Kidney (tissue), 14 donors: ENCODE measurements around the gene LHFPL6. TPM values are rescaled to one million over a fixed set of nuclear protein-coding genes. Genes with fewer than 3 reads are reported as not detected.
A peak's percentile ranks its signal among the peaks of the same experiment; 100 is the strongest.

Experiments used
- DNase-seq, 5 donors: peaks; one replicate each; pipeline ENCODE4 v3.0.0-alpha.2; 2013 to 2020
- FAIRE-seq: peaks from 2 replicates; lab custom pipeline; 2012; peaks lifted over from hg19 to GRCh38; lab: Jason Lieb, UNC
- H3K27ac ChIP-seq, 2 donors: one replicate each; pipeline ENCODE4 v1.7.0; 2013; ENCODE audit warnings: low read depth in 2 of 2, low read length in 2 of 2, inconsistent platforms in 1 of 2
- H3K27me3 ChIP-seq: one replicate; pipeline ENCODE4 v1.7.1; 2013; ENCODE audit warnings: low read length, inconsistent platforms; ENCODE audit not compliant: control insufficient read depth, insufficient read depth
- H3K36me3 ChIP-seq, 3 donors: one replicate each; pipeline versions ENCODE4 v1.7.0 to v1.7.1; 2013; ENCODE audit warnings: low read length in 3 of 3, control low read depth in 1 of 3, inconsistent platforms in 1 of 3; ENCODE audit not compliant: insufficient read depth in 3 of 3, control insufficient read depth in 2 of 3
- H3K4me1 ChIP-seq, 3 donors: one replicate each; pipeline versions ENCODE4 v1.7.0 to v1.7.1; 2013; ENCODE audit warnings: low read length in 3 of 3, inconsistent platforms in 1 of 3, low read depth in 1 of 3; ENCODE audit not compliant: control insufficient read depth in 2 of 3, insufficient read depth in 2 of 3
- H3K4me3 ChIP-seq, 3 donors: one replicate each; pipeline versions ENCODE4 v1.7.0 to v1.8.1; 2013; ENCODE audit warnings: low read length in 3 of 3, control low read depth in 1 of 3, inconsistent platforms in 1 of 3
- H3K9ac ChIP-seq, 3 donors: one replicate each; pipeline versions ENCODE4 v1.7.0 to v1.7.1; 2013; ENCODE audit warnings: low read length in 3 of 3, control low read depth in 1 of 3, inconsistent platforms in 1 of 3
- H3K9me3 ChIP-seq, 3 donors: one replicate each; pipeline versions ENCODE4 v1.7.0 to v1.7.1; 2013; ENCODE audit warnings: low read length in 3 of 3, control low read depth in 1 of 3, inconsistent platforms in 1 of 3; ENCODE audit not compliant: control insufficient read depth in 2 of 3, insufficient read depth in 1 of 3
- intact Hi-C: fragments of 100-400 bp; cut with DNase I; formaldehyde crosslinking; loops from one replicate; pipeline ENCODE4 v1.11.1; 2022
- polyA plus RNA-seq: library from polyadenylated mRNA; stranded (reverse); fragments of 350-450 nt; fragmentation: Illumina TruSeq; extraction: RNeasy Lipid Tissue Mini Kit (QIAGEN cat#74804); gene quantifications from one replicate; pipeline ENCODE4 v1.2.3, GENCODE V29; 2014; ENCODE audit warnings: low read depth, low replicate concordance; ENCODE audit not compliant: insufficient read depth
- total RNA-seq: library from RNA; stranded (reverse); fragmentation: NEBNext Ultra II Directional; extraction: Animal tissue kit (Norgen Biotek cat#: 25700); gene quantifications from one replicate; pipeline ENCODE4 v1.2.1, GENCODE V29; 2021
- TF ChIP-seq, protein P1 (sequence below): IDR thresholded peaks from 3 replicates; pipeline ENCODE4 v1.5.1; 2012; ENCODE audit warnings: mild to moderate bottlenecking, moderate library complexity, borderline replicate concordance; ENCODE audit not compliant: insufficient read depth; ENCODE audit errors: extremely low read depth
- donor health status: control.
- donor health status: control.
- donor health status: control.
- donor health status: control.
- donor health status: control.
- donor health status: DM: yes; HTN: yes; CAD: no.
- donor health status: Normal renal cell carcinoma (clear cell type).

Gene LHFPL6
- total and polyA plus RNA-seq, 2 donors from 2014 or later = 33.0 to 59.2 TPM

DNA sequence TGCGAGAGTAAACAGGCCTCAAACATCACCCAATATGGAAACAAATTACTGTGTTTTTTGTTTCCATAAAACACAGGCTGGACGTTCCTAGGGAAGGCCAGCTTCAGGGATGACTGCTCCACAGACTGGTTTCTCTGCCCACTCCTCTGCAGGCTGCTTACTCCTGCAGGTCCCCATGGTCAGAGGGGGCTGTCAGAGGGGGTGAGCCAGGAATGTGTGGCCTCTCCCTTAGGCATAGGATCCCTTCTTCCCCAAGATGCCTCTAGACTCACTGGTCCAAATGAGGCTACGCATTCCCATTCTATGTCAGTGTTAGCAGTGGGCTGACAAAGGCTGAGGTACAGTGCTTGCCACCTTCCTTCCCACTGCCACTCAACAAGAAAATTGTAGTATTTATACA, 229.8 kb downstream of the LHFPL6 start:
- TF ChIP-seq, protein P1, sequence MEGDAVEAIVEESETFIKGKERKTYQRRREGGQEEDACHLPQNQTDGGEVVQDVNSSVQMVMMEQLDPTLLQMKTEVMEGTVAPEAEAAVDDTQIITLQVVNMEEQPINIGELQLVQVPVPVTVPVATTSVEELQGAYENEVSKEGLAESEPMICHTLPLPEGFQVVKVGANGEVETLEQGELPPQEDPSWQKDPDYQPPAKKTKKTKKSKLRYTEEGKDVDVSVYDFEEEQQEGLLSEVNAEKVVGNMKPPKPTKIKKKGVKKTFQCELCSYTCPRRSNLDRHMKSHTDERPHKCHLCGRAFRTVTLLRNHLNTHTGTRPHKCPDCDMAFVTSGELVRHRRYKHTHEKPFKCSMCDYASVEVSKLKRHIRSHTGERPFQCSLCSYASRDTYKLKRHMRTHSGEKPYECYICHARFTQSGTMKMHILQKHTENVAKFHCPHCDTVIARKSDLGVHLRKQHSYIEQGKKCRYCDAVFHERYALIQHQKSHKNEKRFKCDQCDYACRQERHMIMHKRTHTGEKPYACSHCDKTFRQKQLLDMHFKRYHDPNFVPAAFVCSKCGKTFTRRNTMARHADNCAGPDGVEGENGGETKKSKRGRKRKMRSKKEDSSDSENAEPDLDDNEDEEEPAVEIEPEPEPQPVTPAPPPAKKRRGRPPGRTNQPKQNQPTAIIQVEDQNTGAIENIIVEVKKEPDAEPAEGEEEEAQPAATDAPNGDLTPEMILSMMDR = no peak
- intact Hi-C loops = no loop called here
- Histone ChIP-seq H3K27me3 (no peaks in the 10 kb centered on the region), H3K9me3 (no peaks in the 10 kb centered on the region), H3K36me3 (no peaks in the 10 kb centered on the region), H3K27ac (no peak overlapping the region), H3K4me1 (no peaks in the 10 kb centered on the region), H3K4me3 (no peak overlapping the region), H3K9ac (no peak overlapping the region)
- FAIRE-seq (no peak), DNase-seq (peak in 1 of 5 donors; percentile 29)

DNA sequence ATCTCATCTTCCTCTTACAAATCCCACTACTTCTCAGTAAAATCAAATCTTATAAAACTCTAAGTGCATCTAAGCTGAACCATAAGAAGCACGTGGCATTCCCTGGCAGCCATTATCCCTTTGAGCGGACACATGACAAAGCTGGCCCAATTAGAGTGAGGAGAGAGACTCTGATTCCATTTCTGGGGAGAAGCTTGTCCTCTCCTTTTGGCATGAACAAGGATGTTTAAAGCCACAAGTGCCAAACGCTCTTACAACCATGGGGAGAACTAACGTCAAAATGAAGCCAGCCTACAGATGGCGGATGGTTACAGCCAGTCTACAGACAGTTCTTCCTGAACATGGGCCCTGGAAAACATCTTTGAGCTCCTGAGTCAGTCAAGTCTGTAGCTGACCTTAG, 231.3 kb downstream of the LHFPL6 start:
- intact Hi-C loops = no loop called here
- no peaks in the 10 kb centered on the region for H3K4me1 ChIP-seq
- H3K4me3 ChIP-seq = no peak overlapping the region
- H3K9ac ChIP-seq = no peak overlapping the region
- DNase-seq (no peak), FAIRE-seq (no peak)
- no peak overlapping the region for H3K27ac ChIP-seq
- TF ChIP-seq, protein P1 = no peak
- no peaks in the 10 kb centered on the region for H3K36me3 ChIP-seq
- H3K27me3 ChIP-seq = no peaks in the 10 kb centered on the region
- no peaks in the 10 kb centered on the region for H3K9me3 ChIP-seq

DNA sequence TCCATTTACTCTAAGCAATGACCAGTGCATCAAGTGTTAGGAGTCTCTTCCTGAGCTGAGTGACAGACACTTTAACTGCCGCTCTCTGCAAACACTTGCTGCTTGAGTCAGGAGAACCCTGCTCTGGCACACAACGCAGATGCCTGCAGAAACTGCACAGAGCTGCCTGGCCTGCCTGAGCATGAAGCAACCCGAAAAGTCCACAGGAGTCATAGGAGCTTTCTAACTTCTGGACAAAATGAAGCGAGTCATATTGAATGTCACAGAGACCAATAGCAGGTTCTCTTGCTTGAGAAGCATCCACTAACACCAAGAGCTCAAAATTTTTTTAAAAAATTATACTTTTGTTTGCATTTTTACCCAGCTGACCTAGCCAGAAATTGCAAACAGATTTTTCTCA, 232.4 kb downstream of the LHFPL6 start:
- H3K27ac ChIP-seq = no peak overlapping the region
- H3K27me3 ChIP-seq = no peaks in the 10 kb centered on the region
- DNase-seq (peak in 1 of 5 donors; percentile 18), FAIRE-seq (no peak)
- intact Hi-C loops = no loop called here
- TF ChIP-seq, protein P1 = no peak
- H3K36me3 ChIP-seq = no peaks in the 10 kb centered on the region
- peaks cover 0 to 2% (median 0%) of the 10 kb centered on the region in 3 donors for H3K4me1 ChIP-seq
- H3K4me3 ChIP-seq = no peak overlapping the region
- no peaks in the 10 kb centered on the region for H3K9me3 ChIP-seq
- H3K9ac ChIP-seq = no peak overlapping the region

DNA sequence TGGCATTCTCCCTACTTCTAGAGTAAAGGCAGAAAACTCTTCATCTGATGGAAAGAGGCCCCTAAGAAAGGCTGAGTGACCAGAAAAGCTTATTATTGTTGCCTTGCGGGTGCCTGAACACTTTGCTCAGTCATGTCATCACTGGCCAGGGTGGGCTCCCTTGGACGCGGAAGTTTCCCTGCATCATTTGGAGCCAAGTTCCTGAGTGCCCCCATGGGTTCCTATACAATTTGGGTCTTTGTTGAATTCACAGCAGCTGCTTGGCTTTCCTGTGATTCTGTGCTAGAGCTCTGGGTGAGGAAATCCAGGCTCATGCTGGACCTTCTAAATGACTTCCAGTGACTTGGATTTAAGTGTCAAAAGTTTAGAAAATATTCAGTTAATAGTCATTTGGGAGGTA, 232.9 kb downstream of the LHFPL6 start:
- H3K4me1 ChIP-seq = peaks cover 0 to 3% (median under 1%) of the 10 kb centered on the region in 3 donors
- TF ChIP-seq, protein P1 = no peak
- no peaks in the 10 kb centered on the region for H3K36me3 ChIP-seq
- H3K9me3 ChIP-seq = no peaks in the 10 kb centered on the region
- H3K27me3 ChIP-seq = no peaks in the 10 kb centered on the region
- H3K9ac ChIP-seq = no peak overlapping the region
- intact Hi-C loops = no loop called here
- no peak overlapping the region for H3K4me3 ChIP-seq
- no peak for FAIRE-seq
- no peak overlapping the region for H3K27ac ChIP-seq
- DNase-seq = no peak
